Islet of Langerhans (tissue), 1 donor: Measurements from ENCODE around the gene C5orf34.
"Not testable (repeated sequence)": the region's sequence is repeated elsewhere in the genome, so short reads cannot be mapped to it uniquely, and the experiment has no call there.

ENCODE experiments used
- FAIRE-seq: peaks from one replicate; lab custom pipeline; 2011; peaks lifted over from hg19 to GRCh38; lab: Jason Lieb, UNC

The C5orf34 gene

DNA sequence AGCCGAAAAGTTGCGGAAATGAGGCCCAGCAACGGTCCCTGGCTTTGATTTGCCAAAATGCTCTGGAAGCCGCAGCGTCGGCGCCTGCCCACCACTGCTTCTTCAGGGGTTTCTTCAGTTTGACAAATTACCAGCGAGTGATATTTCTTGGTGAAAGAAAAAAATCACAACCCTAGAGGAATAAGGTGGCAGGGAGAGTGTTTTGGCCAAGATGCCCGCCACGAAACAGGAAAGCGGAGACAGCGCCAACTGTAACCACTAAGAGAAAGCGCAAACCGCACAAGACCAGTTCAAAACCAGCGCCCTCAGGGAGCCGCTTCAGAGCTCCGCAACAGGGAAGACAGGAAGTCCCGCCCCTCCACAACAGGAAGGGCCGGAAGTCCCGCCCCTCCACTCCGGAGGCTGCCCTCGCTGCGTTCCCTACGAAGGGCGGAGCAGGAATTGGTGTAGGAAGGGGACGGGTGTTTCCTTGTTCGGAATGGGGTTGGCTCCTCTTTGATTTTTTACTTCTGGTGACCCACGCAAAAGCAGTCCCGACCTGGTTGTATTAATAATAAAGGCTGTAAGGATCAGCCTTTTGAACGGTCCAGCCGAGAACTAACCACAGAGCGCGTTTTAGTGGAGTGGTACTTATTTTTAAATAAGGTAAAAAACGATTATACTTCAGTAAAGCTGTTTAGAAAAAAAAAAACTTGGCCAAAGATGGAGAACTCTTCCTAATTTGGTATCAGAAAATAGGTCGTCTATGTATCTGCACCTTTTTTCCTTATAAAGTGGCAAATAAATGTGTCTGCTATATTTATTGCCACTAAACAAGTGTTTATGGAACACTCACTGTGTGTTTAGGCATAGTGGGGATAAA is at the start of gene C5orf34:
C5orf34 (minus strand) TSS at position 333 of the 862 bp plus-strand sequence. CDS start 5,809 bp downstream, outside the sequence.
- FAIRE-seq = no peak

DNA sequence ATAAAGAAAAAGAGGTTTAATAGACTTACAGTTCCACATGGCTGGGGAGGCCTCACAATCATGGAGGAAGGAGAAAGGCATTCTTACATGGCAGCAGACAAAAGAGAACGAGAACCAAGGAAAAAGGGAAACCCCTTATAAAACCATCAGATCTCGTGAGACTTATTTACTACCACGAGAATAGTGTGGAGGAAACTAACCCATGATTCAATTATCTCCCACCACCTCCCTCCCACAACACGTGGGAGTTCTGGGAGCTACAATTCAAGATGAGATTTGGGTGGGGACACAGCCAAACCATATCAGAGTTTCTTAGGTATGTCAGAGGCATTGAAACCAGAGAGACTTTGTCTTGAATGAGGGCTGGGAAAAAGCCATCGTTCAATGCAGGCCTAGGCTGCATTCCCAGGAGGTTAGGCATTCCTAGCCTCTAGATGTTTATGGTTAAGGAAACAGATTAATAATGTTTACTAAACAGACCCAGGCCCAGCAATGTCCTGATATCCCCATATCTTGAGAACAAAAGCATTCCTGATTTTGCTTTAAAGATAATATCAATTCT is 49.4 kb upstream of the C5orf34 start:
- FAIRE-seq = no peak

GRCh38 chr5:43563321-43563720 is 48.4 kb upstream of the C5orf34 start:
- FAIRE-seq = no peak

GRCh38 chr5:43561356-43561755 is 46.4 kb upstream of the C5orf34 start:
- no peak for FAIRE-seq

GRCh38 chr5:43560128-43560527 is 45.2 kb upstream of the C5orf34 start:
- no peak for FAIRE-seq

DNA sequence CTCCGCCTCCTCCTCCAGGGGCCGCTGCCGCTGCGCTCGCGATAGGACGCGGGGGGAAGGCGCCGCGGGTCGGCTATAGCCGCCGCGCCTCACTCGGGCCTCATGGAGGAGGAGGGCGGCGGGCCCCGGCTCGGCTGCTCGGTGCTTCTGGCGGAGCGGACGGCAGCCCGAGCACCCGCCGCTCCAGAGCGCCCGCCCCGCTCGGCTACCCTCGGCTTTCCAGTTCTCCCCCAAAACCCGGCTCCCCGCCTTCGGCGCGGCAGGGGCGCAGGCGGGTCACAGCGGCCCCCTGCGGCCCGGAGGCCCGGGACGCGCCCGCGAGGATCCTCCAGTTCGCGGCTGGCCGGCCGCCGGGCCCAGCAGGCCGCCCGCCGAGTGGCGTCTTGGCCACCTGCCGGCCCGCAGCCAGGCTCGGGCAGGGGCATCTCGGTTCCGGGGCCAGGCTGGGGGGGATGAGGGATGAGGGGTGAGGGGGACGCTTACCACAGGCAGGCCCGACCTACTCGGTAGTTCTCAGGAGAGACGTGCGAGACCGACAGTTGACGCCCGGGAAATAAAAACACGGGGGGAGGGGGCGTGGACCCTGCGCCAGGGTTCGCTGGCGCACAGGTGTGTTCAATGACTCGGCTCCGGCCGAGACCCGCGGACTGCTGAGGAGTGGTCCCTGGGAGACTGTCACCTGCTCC is 42.1 kb upstream of the C5orf34 start, which contains the start of gene PAIP1:
PAIP1 (minus strand) TSS at position 221 of the 686 bp plus-strand sequence. CDS start 231 bp downstream, outside the sequence.
- FAIRE-seq = no peak

DNA sequence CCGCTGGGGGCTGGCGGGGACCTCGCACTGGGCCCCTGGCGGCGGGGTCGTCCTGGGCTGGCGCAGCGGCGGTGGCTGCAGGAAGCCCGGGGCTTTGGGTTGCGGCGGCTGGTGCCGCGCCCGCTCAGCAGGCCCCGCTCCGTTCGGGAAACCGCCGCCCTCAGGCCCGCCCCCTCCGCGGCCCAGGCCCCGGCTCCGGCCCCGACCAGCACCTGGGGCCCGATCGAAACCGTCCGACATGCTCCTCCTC is 41.6 kb upstream of the C5orf34 start:
- FAIRE-seq = not testable (repeated sequence)

DNA sequence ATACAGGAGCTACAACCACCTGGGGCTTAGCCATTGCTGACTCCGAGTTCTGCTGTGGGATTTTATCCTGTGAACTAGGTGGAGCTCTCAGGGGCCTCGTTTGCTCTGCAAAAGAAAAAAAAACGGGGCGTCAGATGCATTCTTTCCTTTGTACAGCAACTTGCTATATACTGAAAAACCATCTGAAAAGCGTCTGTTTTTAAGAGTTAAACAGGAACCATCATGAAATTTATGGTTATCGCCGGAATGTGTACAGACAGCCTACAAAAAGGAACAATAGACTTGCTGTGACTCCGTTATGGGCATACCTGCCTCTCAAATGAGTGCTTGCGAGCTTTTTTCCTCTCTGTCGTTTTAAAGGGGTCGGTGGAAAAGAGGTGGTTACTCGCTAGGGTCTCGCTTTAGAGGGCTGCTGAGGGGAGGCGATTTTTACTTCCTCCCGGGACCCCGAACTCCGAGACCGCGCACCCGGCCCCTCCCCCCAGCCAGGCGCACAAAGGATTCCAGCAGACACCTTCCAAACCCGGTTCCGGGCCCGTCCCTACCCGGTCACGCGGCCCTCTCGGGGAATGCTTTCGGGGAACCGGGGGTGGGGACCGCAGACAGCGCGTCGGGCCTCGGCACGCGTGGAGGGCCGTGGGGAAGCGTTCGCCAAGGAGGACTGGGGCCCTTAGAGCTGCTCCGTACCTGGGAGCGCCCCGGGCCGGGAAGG is 41.1 kb upstream of the C5orf34 start:
- FAIRE-seq = no peak

GRCh38 chr5:43554497-43554896 is 39.5 kb upstream of the C5orf34 start:
- no peak for FAIRE-seq

GRCh38 chr5:43553381-43553780 is 38.4 kb upstream of the C5orf34 start:
- no peak for FAIRE-seq

GRCh38 chr5:43551731-43552130 is 36.8 kb upstream of the C5orf34 start:
- no peak for FAIRE-seq

- FAIRE-seq = not testable (repeated sequence)
Observed at GRCh38 chr5:43549272-43549671, 34.3 kb upstream of the C5orf34 start.

- FAIRE-seq = no peak
Observed at GRCh38 chr5:43548358-43548757, 33.4 kb upstream of the C5orf34 start.

- FAIRE-seq = no peak
Observed at GRCh38 chr5:43547532-43547931, 32.6 kb upstream of the C5orf34 start.

DNA sequence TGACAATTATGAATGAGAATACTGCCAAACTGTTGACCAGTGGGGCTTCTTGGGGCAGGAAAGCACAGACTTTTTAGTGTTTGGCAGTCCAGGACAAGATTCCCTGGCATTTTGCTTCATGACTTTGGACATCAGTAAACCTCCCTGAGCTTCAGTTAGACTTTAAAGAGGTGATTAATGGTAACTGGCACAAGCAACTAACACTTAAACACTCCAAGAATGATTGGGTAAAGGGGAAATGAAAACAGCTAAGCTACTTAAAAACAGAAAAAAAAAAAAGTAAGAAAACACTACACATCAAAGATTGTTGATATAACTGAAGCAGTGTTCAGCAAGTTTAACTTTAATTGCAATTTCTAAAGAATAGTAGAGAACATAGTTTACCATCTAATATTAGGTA is 28.5 kb upstream of the C5orf34 start:
- no peak for FAIRE-seq

- FAIRE-seq = no peak
Observed at GRCh38 chr5:43540746-43541145, 25.8 kb upstream of the C5orf34 start.

DNA sequence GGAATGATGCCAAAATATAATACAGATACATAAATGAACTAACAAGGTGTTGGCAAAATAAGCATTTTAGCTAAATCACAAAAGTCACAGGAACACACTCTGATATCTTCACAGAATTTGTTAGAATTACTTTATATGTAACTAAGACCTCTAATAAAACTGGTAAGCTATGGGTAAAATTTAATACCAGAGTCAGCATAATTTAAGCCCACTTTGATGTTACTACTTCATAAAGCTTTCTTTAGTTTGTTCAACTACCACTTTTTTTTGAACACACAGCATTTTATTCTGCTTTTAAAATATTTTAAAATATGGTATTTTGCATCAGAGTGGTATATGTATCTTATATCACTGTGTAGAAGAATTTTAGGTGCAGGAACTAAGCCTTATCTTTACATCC is 22.0 kb upstream of the C5orf34 start:
- FAIRE-seq = no peak

- no peak for FAIRE-seq
Observed at GRCh38 chr5:43533646-43534045, 18.7 kb upstream of the C5orf34 start.

- no peak for FAIRE-seq
Observed at GRCh38 chr5:43530648-43531047, 15.7 kb upstream of the C5orf34 start.

DNA sequence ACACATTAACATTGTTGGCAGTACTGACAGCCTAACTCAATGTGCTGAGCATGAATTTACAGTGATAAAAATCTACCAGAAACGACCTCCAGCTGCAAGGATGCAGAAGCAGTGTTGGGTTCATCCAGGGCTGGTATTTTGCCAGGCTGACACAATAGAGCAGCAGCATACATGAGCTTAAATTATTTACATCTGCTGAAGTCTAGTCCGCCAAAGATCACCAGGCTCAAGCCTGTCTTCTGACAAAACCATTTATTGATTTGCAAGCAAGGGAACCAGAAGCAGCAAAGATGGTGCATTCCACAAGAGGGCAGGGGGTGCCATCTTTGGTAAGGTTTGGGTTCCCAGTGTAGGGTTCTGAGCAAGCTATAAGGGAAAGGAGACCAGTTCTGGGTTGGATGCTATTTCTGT is 8.7 kb upstream of the C5orf34 start:
- FAIRE-seq = no peak

- no peak for FAIRE-seq
Observed at GRCh38 chr5:43520615-43521014, 5.7 kb upstream of the C5orf34 start.

GRCh38 chr5:43515678-43516048 is 715 bp upstream of the C5orf34 start:
- FAIRE-seq = no peak

DNA sequence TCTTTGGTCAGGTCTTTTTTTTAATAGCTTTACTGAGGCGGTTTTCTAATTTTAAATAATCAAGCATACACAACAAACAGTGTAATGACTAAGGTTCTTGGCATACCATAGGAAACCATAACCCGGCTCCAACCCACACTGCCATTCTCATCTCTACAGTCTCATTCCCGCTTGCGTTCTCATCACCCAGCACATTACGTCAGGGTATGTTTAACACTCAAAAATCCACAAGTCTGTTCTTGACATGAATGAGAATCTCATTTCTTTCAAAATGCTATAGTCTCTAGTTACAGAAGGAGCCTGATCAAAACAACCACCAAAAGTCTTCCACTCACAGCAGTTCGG is 505 bp downstream of the C5orf34 start:
- no peak for FAIRE-seq
